H1 (cell line): ENCODE results near the gene MAN1C1. TPM values are rescaled to one million over a fixed set of nuclear protein-coding genes. Genes with fewer than 3 reads are reported as not detected.

Experiments
- CTCF ChIA-PET: fragments of 300-600 bp; sonication (Branson Sonifier 250); formaldehyde crosslinking; loops from one replicate; lab custom pipeline; 2021; ENCODE audit not compliant: partially characterized antibody; lab: Charles Lee
- POLR2A ChIA-PET: fragments of 300-600 bp; sonication (Branson Sonifier 250); formaldehyde crosslinking; loops from one replicate; lab custom pipeline; 2021; ENCODE audit warnings: inconsistent platforms; ENCODE audit not compliant: partially characterized antibody; lab: Charles Lee
- DNase-seq, 2 experiments: peaks; one replicate each; pipeline versions ENCODE4 v3.0.0 to v3.0.0-alpha.2; 2010 to 2022; ENCODE audit warnings: low spot score in 2 of 2, low read depth in 1 of 2, mixed read lengths in 1 of 2
- FAIRE-seq: peaks from 2 replicates; lab custom pipeline; 2011; peaks lifted over from hg19 to GRCh38; lab: Jason Lieb, UNC
- H2AFZ ChIP-seq: 2 replicates; pipeline ENCODE4 v1.8.1; 2012; ENCODE audit warnings: low read length, inconsistent platforms
- H2AK5ac ChIP-seq: 2 replicates; pipeline ENCODE4 v1.6.1; 2013; ENCODE audit warnings: low read depth, low read length
- H2BK120ac ChIP-seq: replicated peaks from 2 replicates; pipeline ENCODE3; 2013; ENCODE audit warnings: low read depth, low read length, inconsistent platforms
- H2BK12ac ChIP-seq: 2 replicates; pipeline ENCODE4 v1.6.1; 2013; ENCODE audit warnings: low read depth, low read length
- H2BK15ac ChIP-seq: 2 replicates; pipeline ENCODE4 v1.6.1; 2013; ENCODE audit warnings: low read length
- H2BK20ac ChIP-seq: 2 replicates; pipeline ENCODE4 v1.6.1; 2013; ENCODE audit warnings: low read length
- H2BK5ac ChIP-seq: 2 replicates; pipeline ENCODE4 v1.6.1; 2013; ENCODE audit warnings: low read depth, low read length
- H3K14ac ChIP-seq: 2 replicates; pipeline ENCODE4 v1.6.1; 2013; ENCODE audit warnings: inconsistent platforms; ENCODE audit not compliant: insufficient read length
- H3K18ac ChIP-seq: 2 replicates; pipeline ENCODE4 v1.6.1; 2013; ENCODE audit warnings: low read length; ENCODE audit errors: extremely low read depth
- H3K23ac ChIP-seq: 2 replicates; pipeline ENCODE4 v1.6.1; 2013; ENCODE audit warnings: inconsistent platforms; ENCODE audit not compliant: insufficient read length
- H3K23me2 ChIP-seq: 2 replicates; pipeline ENCODE4 v1.6.1; 2013; ENCODE audit warnings: low read depth, low read length
- H3K27ac ChIP-seq: 2 replicates; pipeline ENCODE4 v1.6.1; 2011; ENCODE audit warnings: low read depth, low read length, inconsistent platforms
- H3K27me3 ChIP-seq, 4 experiments: replicated peaks in 1 of 4; 1 replicate in 1 of 4; 2 replicates in 3 of 4; pipeline versions ENCODE4 v1.6.1 to v1.8.1; 2011 to 2013; ENCODE audit warnings: low read length in 3 of 4, mild to moderate bottlenecking in 3 of 4, inconsistent platforms in 2 of 4, mixed read lengths in 2 of 4, moderate library complexity in 1 of 4; ENCODE audit not compliant: control insufficient read depth in 3 of 4, insufficient read depth in 3 of 4; ENCODE audit errors: extremely low read depth in 1 of 4
- H3K36me3 ChIP-seq, 4 experiments: 2 replicates each; pipeline versions ENCODE4 v1.6.1 to v1.8.1; 2011 to 2013; ENCODE audit warnings: mild to moderate bottlenecking in 4 of 4, low read length in 3 of 4, moderate library complexity in 2 of 4, control low read depth in 1 of 4, inconsistent platforms in 1 of 4; ENCODE audit not compliant: insufficient read depth in 4 of 4, control insufficient read depth in 2 of 4
- H3K4ac ChIP-seq: replicated peaks from 2 replicates; pipeline ENCODE3; 2013; ENCODE audit warnings: low read length, low read depth, mixed read lengths, inconsistent platforms; ENCODE audit not compliant: insufficient read length
- H3K4me1 ChIP-seq, 4 experiments: replicated peaks in 1 of 4; 1 replicate in 1 of 4; 2 replicates in 3 of 4; pipeline versions ENCODE4 v1.6.1 to v1.8.1; 2011 to 2013; ENCODE audit warnings: low read length in 3 of 4, inconsistent platforms in 2 of 4, mixed read lengths in 1 of 4; ENCODE audit not compliant: insufficient read depth in 4 of 4, control insufficient read depth in 3 of 4
- H3K4me2 ChIP-seq, 2 experiments: 2 replicates each; pipeline versions ENCODE4 v1.6.1 to v1.8.1; 2011 to 2013; ENCODE audit warnings: low read depth in 2 of 2, low read length in 2 of 2, control low read depth in 1 of 2, inconsistent platforms in 1 of 2, mild to moderate bottlenecking in 1 of 2; ENCODE audit not compliant: insufficient read depth in 1 of 2
- H3K4me3 ChIP-seq, 4 experiments: fragments of 200-600, 300-600 bp in 1 of 4; sonication (generic), shearing (Covaris generic), sonication (Bioruptor Twin) in 1 of 4; 2 replicates each; pipeline versions ENCODE4 v1.5.1 to v1.8.1; 2011 to 2016; ENCODE audit warnings: low read length in 4 of 4, low read depth in 3 of 4, control low read depth in 2 of 4, inconsistent platforms in 2 of 4, mild to moderate bottlenecking in 2 of 4, mixed read lengths in 1 of 4, moderate library complexity in 1 of 4; ENCODE audit not compliant: insufficient read depth in 2 of 4; ENCODE audit errors: extremely low read depth in 1 of 4
- H3K56ac ChIP-seq: replicated peaks from 2 replicates; pipeline ENCODE3; 2013; ENCODE audit warnings: low read depth, mild to moderate bottlenecking, mixed read lengths, low read length, inconsistent platforms; ENCODE audit not compliant: insufficient read length
- H3K79me1 ChIP-seq: 2 replicates; pipeline ENCODE4 v1.6.1; 2013; ENCODE audit warnings: low read depth, low read length, control low read depth
- H3K79me2 ChIP-seq, 2 experiments: 2 replicates each; pipeline versions ENCODE4 v1.6.1 to v1.8.1; 2012 to 2013; ENCODE audit warnings: low read length in 2 of 2, mild to moderate bottlenecking in 2 of 2, inconsistent platforms in 1 of 2; ENCODE audit not compliant: insufficient read depth in 2 of 2, control insufficient read depth in 1 of 2
- H3K9ac ChIP-seq, 4 experiments: replicated peaks in 1 of 4; 1 replicate in 1 of 4; 2 replicates in 3 of 4; pipeline versions ENCODE4 v1.6.1 to v1.8.1; 2011 to 2013; ENCODE audit warnings: low read depth in 3 of 4, low read length in 3 of 4, control low read depth in 2 of 4, mild to moderate bottlenecking in 2 of 4, moderate library complexity in 2 of 4, inconsistent platforms in 1 of 4; ENCODE audit errors: extremely low read depth in 1 of 4
- H3K9me3 ChIP-seq, 2 experiments: 2 replicates each; pipeline versions ENCODE4 v1.6.1 to v1.8.1; 2012 to 2013; ENCODE audit warnings: mild to moderate bottlenecking in 2 of 2, moderate library complexity in 2 of 2, control low read depth in 1 of 2, inconsistent platforms in 1 of 2, low read depth in 1 of 2, low read length in 1 of 2, mixed read lengths in 1 of 2; ENCODE audit not compliant: insufficient read depth in 2 of 2
- H4K20me1 ChIP-seq, 2 experiments: replicated peaks in 1 of 2; 2 replicates each; pipeline versions ENCODE3 to v1.8.1; 2011 to 2013; ENCODE audit warnings: inconsistent platforms in 2 of 2, low read length in 2 of 2, mild to moderate bottlenecking in 1 of 2; ENCODE audit not compliant: insufficient read depth in 2 of 2, control insufficient read depth in 1 of 2
- H4K5ac ChIP-seq: 2 replicates; pipeline ENCODE4 v1.6.1; 2013; ENCODE audit warnings: low read length, low read depth, mixed read lengths, inconsistent platforms; ENCODE audit not compliant: insufficient read length
- H4K8ac ChIP-seq: 2 replicates; pipeline ENCODE4 v1.8.0; 2013; ENCODE audit warnings: mild to moderate bottlenecking, moderate library complexity, low read length, inconsistent platforms; ENCODE audit not compliant: insufficient read depth; ENCODE audit errors: extremely low read depth
- H4K91ac ChIP-seq: replicated peaks from 2 replicates; pipeline ENCODE3; 2013; ENCODE audit warnings: low read length, mixed read lengths, inconsistent platforms; ENCODE audit not compliant: insufficient read length
- FOSL1 ChIP-seq: IDR thresholded peaks from 2 replicates; pipeline ENCODE4 v1.6.1; 2011; ENCODE audit warnings: mild to moderate bottlenecking, low read depth, low read length, moderate library complexity; ENCODE audit not compliant: insufficient read depth
- PHF8 ChIP-seq: fragments of 200-600 bp; sonication (generic); conservative IDR thresholded peaks from 2 replicates; pipeline ENCODE4 v1.7.1; 2012; ENCODE audit warnings: low read depth, mild to moderate bottlenecking, inconsistent platforms, low read length, moderate library complexity
- RBBP5 ChIP-seq: IDR thresholded peaks from 2 replicates; pipeline ENCODE4 v1.7.1; 2012; ENCODE audit warnings: low read depth, mild to moderate bottlenecking, inconsistent platforms, low read length, moderate library complexity, borderline replicate concordance
- TAF7 ChIP-seq: optimal IDR thresholded peaks from 2 replicates; pipeline ENCODE3; 2011; ENCODE audit warnings: low read depth, mild to moderate bottlenecking, inconsistent platforms, low read length, moderate library complexity, borderline replicate concordance
- WGBS, 2 experiments: shearing (Covaris generic) in 1 of 2; methylation state at CpG; one replicate each; pipeline versions ENCODE4 v1.1.6 to v1.1.7; 2013 to 2015; ENCODE audit warnings: low lambda C conversion rate in 2 of 2, mixed read lengths in 2 of 2, inconsistent platforms in 1 of 2, low coverage in 1 of 2, missing lambda C conversion rate in 1 of 2; ENCODE audit not compliant: insufficient replicate concordance in 2 of 2, insufficient coverage in 1 of 2, insufficient read length in 1 of 2; ENCODE audit errors: extremely low coverage in 1 of 2, missing lambda C conversion rate in 1 of 2; 5-methylcytosine and 5-hydroxymethylcytosine counted together
- polyA plus RNA-seq, 7 experiments: library from polyadenylated mRNA; depleted of rRNA in 3 of 7; stranded (reverse) in 5 of 7; unstranded in 2 of 7; fragments of >200 nt in 5 of 7; fragments of 200-250 nt in 2 of 7; gene quantifications; 1 replicate in 5 of 7; 2 replicates in 1 of 7; 4 replicates in 1 of 7; pipeline versions ENCODE4 v1.2.1 to v1.2.3, GENCODE V29; 2011 to 2013; ENCODE audit warnings: missing spikeins in 2 of 7, mixed read lengths in 2 of 7
- total RNA-seq: library from RNA; stranded (reverse); fragmentation: NEBNext Ultra II Directional; extraction: Animal tissue kit (Norgen Biotek cat#: 25700); gene quantifications from 2 replicates; pipeline ENCODE4 v1.2.1, GENCODE V29; 2021

Gene MAN1C1
- total and polyA plus RNA-seq, 2 of the 8 experiments (the other 6 are each of a cell fraction or from before 2014, with no cell fraction given), result 7.8 to 15.2 TPM

- Histone ChIP-seq H3K4ac (no peak overlapping the region), H3K56ac (no peak overlapping the region), H3K79me1 (no peaks in the 10 kb centered on the region), H2BK20ac (no peak overlapping the region), H2BK120ac (no peak overlapping the region), H3K36me3 (no peaks in the 10 kb centered on the region), H2BK15ac (no peak overlapping the region; the same call in 1 of the 2 replicates), H2BK12ac (0 out of 2 replicates have a peak overlapping the region, but pooled peaks have one; percentile 39), H3K4me1 (peaks cover 0 to 5% (median 0%) of the 10 kb centered on the region in 4 experiments; a peak in 3 of 7 replicates), H3K79me2 (no peaks in the 10 kb centered on the region), H3K23ac (no peak overlapping the region), H3K9me3 (no peaks in the 10 kb centered on the region), H3K27ac (no peak overlapping the region), H2BK5ac (peak overlapping the region; percentile 35; the same call in 1 of the 2 replicates), H2AFZ (no peak overlapping the region), H4K20me1 (peaks cover 0 to 2% of the 10 kb centered on the region in 2 experiments), H3K4me2 (no peak overlapping the region), H3K14ac (no peak overlapping the region), H3K4me3 (no peak overlapping the region), H3K18ac (no peak overlapping the region; the same call in 1 of the 2 replicates), H4K91ac (no peak overlapping the region), H4K5ac (no peak overlapping the region), H4K8ac (peak overlapping the region; percentile 25; the same call in 1 of the 2 replicates), H3K27me3 (no peaks in the 10 kb centered on the region), H3K23me2 (peaks cover 16% of the 10 kb centered on the region; the same call in 1 of the 2 replicates), H3K9ac (no peak overlapping the region), H2AK5ac (0 out of 2 replicates have a peak overlapping the region, but pooled peaks have one; percentile 82)
- CTCF ChIA-PET, result interaction anchor here (0.8 to 1.5 kb wide), 2 partner anchors 24 to 38 kb away, joined by 3 to 6 read pairs; no protein-coding TSS in a partner anchor
- DNase-seq (no peak), FAIRE-seq (no peak)
- POLR2A ChIA-PET, result no interaction called here
- no peak for TF ChIP-seq PHF8
- TF ChIP-seq RBBP5, result no peak
- TF ChIP-seq TAF7, result no peak
- TF ChIP-seq FOSL1, result no peak
- WGBS, 2 experiments, result 85% methylated on average over 9 of the region's 10 CpGs; no CpG with 5 or more reads in 1 of the 2 experiments
These were observed 146.9 kb downstream of the MAN1C1 start for GRCh38 chr1:25763493-25763892.
